ENCODE data around the gene MED7.

MED7 gene

GRCh38 chr5:157120102-157120501 is 22.6 kb downstream of the MED7 start:
- H3K27me3 ChIP-seq (ENCODE audit: insufficient read depth, low read length) = no peaks in the 10 kb centered on the region
- H3K27ac ChIP-seq (ENCODE audit: low read depth, low read length) = no peak overlapping the region
- no peak overlapping the region for H3K9ac ChIP-seq (ENCODE audit: low read depth, low read length)
- no peaks in the 10 kb centered on the region for H3K4me1 ChIP-seq (ENCODE audit: insufficient read depth, low read length)
- no peak overlapping the region for H3K4me3 ChIP-seq (ENCODE audit: low read length)
- 77% methylated on average over 1 of the region's 1 CpG for WGBS
- no peaks in the 10 kb centered on the region for H3K9me3 ChIP-seq (ENCODE audit: insufficient read depth, low read depth, low read length)
- no peaks in the 10 kb centered on the region for H3K36me3 ChIP-seq (ENCODE audit: insufficient read depth, low read length)

- H3K27ac ChIP-seq (ENCODE audit: low read depth, low read length) = no peak overlapping the region
- H3K27me3 ChIP-seq (ENCODE audit: insufficient read depth, low read length) = no peaks in the 10 kb centered on the region
- H3K9me3 ChIP-seq (ENCODE audit: insufficient read depth, low read depth, low read length) = no peaks in the 10 kb centered on the region
- no peaks in the 10 kb centered on the region for H3K36me3 ChIP-seq (ENCODE audit: insufficient read depth, low read length)
- no peak overlapping the region for H3K9ac ChIP-seq (ENCODE audit: low read depth, low read length)
- H3K4me3 ChIP-seq (ENCODE audit: low read length) = no peak overlapping the region
- no peaks in the 10 kb centered on the region for H3K4me1 ChIP-seq (ENCODE audit: insufficient read depth, low read length)
- 77% methylated on average over 5 of the region's 6 CpGs for WGBS
Observed at GRCh38 chr5:157116483-157116954, 26.1 kb downstream of the MED7 start.

- Histone ChIP-seq H3K4me3 (ENCODE audit: low read length) (no peak overlapping the region), H3K4me1 (ENCODE audit: insufficient read depth, low read length) (no peaks in the 10 kb centered on the region), H3K27ac (ENCODE audit: low read depth, low read length) (no peak overlapping the region), H3K27me3 (ENCODE audit: insufficient read depth, low read length) (no peaks in the 10 kb centered on the region), H3K36me3 (ENCODE audit: insufficient read depth, low read length) (no peaks in the 10 kb centered on the region), H3K9me3 (ENCODE audit: insufficient read depth, low read depth, low read length) (no peaks in the 10 kb centered on the region), H3K9ac (ENCODE audit: low read depth, low read length) (no peak overlapping the region)
- 91% methylated on average over 1 of the region's 1 CpG for WGBS
Observed at GRCh38 chr5:157115502-157115901, 27.2 kb downstream of the MED7 start.

GRCh38 chr5:157115012-157115411 is 27.7 kb downstream of the MED7 start:
- Histone ChIP-seq H3K36me3 (ENCODE audit: insufficient read depth, low read length) (no peaks in the 10 kb centered on the region), H3K4me3 (ENCODE audit: low read length) (no peak overlapping the region), H3K9me3 (ENCODE audit: insufficient read depth, low read depth, low read length) (no peaks in the 10 kb centered on the region), H3K27me3 (ENCODE audit: insufficient read depth, low read length) (no peaks in the 10 kb centered on the region), H3K4me1 (ENCODE audit: insufficient read depth, low read length) (no peaks in the 10 kb centered on the region), H3K27ac (ENCODE audit: low read depth, low read length) (no peak overlapping the region), H3K9ac (ENCODE audit: low read depth, low read length) (no peak overlapping the region)

GRCh38 chr5:157113002-157113401 is 29.7 kb downstream of the MED7 start:
- Histone ChIP-seq H3K4me3 (ENCODE audit: low read length) (no peak overlapping the region), H3K36me3 (ENCODE audit: insufficient read depth, low read length) (no peaks in the 10 kb centered on the region), H3K27ac (ENCODE audit: low read depth, low read length) (no peak overlapping the region), H3K4me1 (ENCODE audit: insufficient read depth, low read length) (no peaks in the 10 kb centered on the region), H3K9me3 (ENCODE audit: insufficient read depth, low read depth, low read length) (no peaks in the 10 kb centered on the region), H3K9ac (ENCODE audit: low read depth, low read length) (no peak overlapping the region), H3K27me3 (ENCODE audit: insufficient read depth, low read length) (no peaks in the 10 kb centered on the region)
- 96% methylated on average over 5 of the region's 5 CpGs for WGBS

- Histone ChIP-seq H3K9me3 (ENCODE audit: insufficient read depth, low read depth, low read length) (no peaks in the 10 kb centered on the region), H3K36me3 (ENCODE audit: insufficient read depth, low read length) (no peaks in the 10 kb centered on the region), H3K27ac (ENCODE audit: low read depth, low read length) (no peak overlapping the region), H3K4me3 (ENCODE audit: low read length) (no peak overlapping the region), H3K4me1 (ENCODE audit: insufficient read depth, low read length) (no peaks in the 10 kb centered on the region), H3K9ac (ENCODE audit: low read depth, low read length) (no peak overlapping the region), H3K27me3 (ENCODE audit: insufficient read depth, low read length) (no peaks in the 10 kb centered on the region)
- WGBS = 92% methylated on average over 1 of the region's 1 CpG
Observed at GRCh38 chr5:157109744-157110143, 32.9 kb downstream of the MED7 start.

GRCh38 chr5:157108976-157109375 is 33.7 kb downstream of the MED7 start, which contains the start of gene HAVCR2:
Gene HAVCR2, minus strand, starts transcription at chr5:157109044. Its CDS starts 61 bp downstream, at chr5:157108983.
- Histone ChIP-seq H3K9ac (ENCODE audit: low read depth, low read length) (no peak within 1 kb of the TSS), H3K4me3 (ENCODE audit: low read length) (no peak within 1 kb of the TSS), H3K27ac (ENCODE audit: low read depth, low read length) (no peak within 1 kb of the TSS), H3K4me1 (ENCODE audit: insufficient read depth, low read length) (no peaks in the 10 kb centered on the region), H3K27me3 (ENCODE audit: insufficient read depth, low read length) (no peaks in the 10 kb centered on the region), H3K36me3 (ENCODE audit: insufficient read depth, low read length) (no peaks in the 10 kb centered on the region), H3K9me3 (ENCODE audit: insufficient read depth, low read depth, low read length) (no peaks in the 10 kb centered on the region)
- 94% methylated on average over 4 of the region's 4 CpGs for WGBS

GRCh38 chr5:157107508-157107907 is 35.2 kb downstream of the MED7 start:
- H3K9ac ChIP-seq (ENCODE audit: low read depth, low read length) = no peak overlapping the region
- 88% methylated on average over 3 of the region's 3 CpGs for WGBS
- no peak overlapping the region for H3K4me3 ChIP-seq (ENCODE audit: low read length)
- no peaks in the 10 kb centered on the region for H3K9me3 ChIP-seq (ENCODE audit: insufficient read depth, low read depth, low read length)
- no peaks in the 10 kb centered on the region for H3K36me3 ChIP-seq (ENCODE audit: insufficient read depth, low read length)
- no peaks in the 10 kb centered on the region for H3K4me1 ChIP-seq (ENCODE audit: insufficient read depth, low read length)
- no peak overlapping the region for H3K27ac ChIP-seq (ENCODE audit: low read depth, low read length)
- no peaks in the 10 kb centered on the region for H3K27me3 ChIP-seq (ENCODE audit: insufficient read depth, low read length)

GRCh38 chr5:157106630-157107461 is 35.8 kb downstream of the MED7 start:
- Histone ChIP-seq H3K27me3 (ENCODE audit: insufficient read depth, low read length) (no peaks in the 10 kb centered on the region), H3K27ac (ENCODE audit: low read depth, low read length) (no peak overlapping the region), H3K4me3 (ENCODE audit: low read length) (no peak overlapping the region), H3K4me1 (ENCODE audit: insufficient read depth, low read length) (no peaks in the 10 kb centered on the region), H3K9ac (ENCODE audit: low read depth, low read length) (no peak overlapping the region), H3K9me3 (ENCODE audit: insufficient read depth, low read depth, low read length) (no peaks in the 10 kb centered on the region), H3K36me3 (ENCODE audit: insufficient read depth, low read length) (no peaks in the 10 kb centered on the region)
- WGBS = 94% methylated on average over 14 of the region's 14 CpGs

GRCh38 chr5:157100140-157100679 is 42.5 kb downstream of the MED7 start:
- H3K4me1 ChIP-seq (ENCODE audit: insufficient read depth, low read length) = no peaks in the 10 kb centered on the region
- no peak overlapping the region for H3K27ac ChIP-seq (ENCODE audit: low read depth, low read length)
- no peaks in the 10 kb centered on the region for H3K36me3 ChIP-seq (ENCODE audit: insufficient read depth, low read length)
- 96% methylated on average over 2 of the region's 2 CpGs for WGBS
- no peaks in the 10 kb centered on the region for H3K27me3 ChIP-seq (ENCODE audit: insufficient read depth, low read length)
- no peak overlapping the region for H3K9ac ChIP-seq (ENCODE audit: low read depth, low read length)
- no peak overlapping the region for H3K4me3 ChIP-seq (ENCODE audit: low read length)
- H3K9me3 ChIP-seq (ENCODE audit: insufficient read depth, low read depth, low read length) = no peaks in the 10 kb centered on the region

GRCh38 chr5:157088342-157088990 is 54.2 kb downstream of the MED7 start:
- H3K36me3 ChIP-seq (ENCODE audit: insufficient read depth, low read length) = no peaks in the 10 kb centered on the region
- H3K27me3 ChIP-seq (ENCODE audit: insufficient read depth, low read length) = no peaks in the 10 kb centered on the region
- no peak overlapping the region for H3K9ac ChIP-seq (ENCODE audit: low read depth, low read length)
- H3K9me3 ChIP-seq (ENCODE audit: insufficient read depth, low read depth, low read length) = no peaks in the 10 kb centered on the region
- no peaks in the 10 kb centered on the region for H3K4me1 ChIP-seq (ENCODE audit: insufficient read depth, low read length)
- no peak overlapping the region for H3K4me3 ChIP-seq (ENCODE audit: low read length)
- no peak overlapping the region for H3K27ac ChIP-seq (ENCODE audit: low read depth, low read length)
- 92% methylated on average over 3 of the region's 3 CpGs for WGBS

All from HUES64 (cell line).